Activated CD4-positive, alpha-beta memory T cell treated with anti-CD3 and anti-CD28 coated beads, Interleukin-2, amount 10 ng/mL, durations not matched to agents 7 days and 5 days (primary cell): ENCODE data around the gene NUDT21. TPM values are rescaled to one million over a fixed set of nuclear protein-coding genes. Genes with fewer than 3 reads are reported as not detected.
"Not testable (repeated sequence)": the region's sequence is repeated elsewhere in the genome, so short reads cannot be mapped to it uniquely, and the experiment has no call there.

Source experiments
- CTCF ChIA-PET: fragments of 350-600 bp; sonication (Branson Sonifier 250); formaldehyde crosslinking; loops from one replicate; lab custom pipeline; 2021; ENCODE audit warnings: antibody characterized with exemption, inconsistent platforms; lab: Charles Lee
- POLR2A ChIA-PET: fragments of 350-600 bp; sonication (Branson Sonifier 250); formaldehyde crosslinking; loops from one replicate; lab custom pipeline; 2021; ENCODE audit warnings: antibody characterized with exemption; lab: Charles Lee
- DNase-seq: peaks from one replicate; pipeline ENCODE4 v3.0.0-alpha.2; 2020
- H3K27ac Mint-ChIP-seq: one replicate; pipeline ENCODE4 v1.8.0; 2021; ENCODE audit warnings: mild to moderate bottlenecking, mixed read lengths
- H3K27me3 Mint-ChIP-seq: one replicate; pipeline ENCODE4 v1.8.0; 2021; ENCODE audit warnings: mixed read lengths
- H3K36me3 Mint-ChIP-seq: one replicate; pipeline ENCODE4 v1.8.0; 2021; ENCODE audit warnings: low read depth, mixed read lengths
- H3K4me1 Mint-ChIP-seq: one replicate; pipeline ENCODE4 v1.8.0; 2021; ENCODE audit warnings: mixed read lengths
- H3K4me3 Mint-ChIP-seq: one replicate; pipeline ENCODE4 v1.8.0; 2021; ENCODE audit warnings: mild to moderate bottlenecking, mixed read lengths
- H3K9me3 Mint-ChIP-seq: one replicate; pipeline ENCODE4 v1.8.0; 2021; ENCODE audit warnings: mixed read lengths
- total RNA-seq, 2 experiments: library from RNA; stranded (reverse); gene quantifications; one replicate each; pipeline ENCODE4 v1.2.3, GENCODE V29; 2021

Gene NUDT21
- total RNA-seq, 2 experiments from 2014 or later, result 239 to 241 TPM

- CTCF ChIA-PET, DNase-seq, H3K27ac Mint-ChIP-seq, POLR2A ChIA-PET, H3K4me1 Mint-ChIP-seq, H3K4me3 Mint-ChIP-seq, H3K27me3 Mint-ChIP-seq: not testable (repeated sequence)
- Mint-ChIP-seq H3K36me3 (peaks cover 75% of the 10 kb centered on the region), H3K9me3 (peaks cover 16% of the 10 kb centered on the region)
Observed at GRCh38 chr16:56380778-56381485, 70.2 kb downstream of the NUDT21 start.

Other genes with a start within 250 kb of the NUDT21 start
- 10 to 100 TPM; 48.8 to 51.0 TPM for gene AMFR, start 25.8 kb downstream of the NUDT21 start, total RNA-seq
- 10 to 100 TPM; 36.5 to 39.5 TPM for gene OGFOD1, start 222 bp upstream of the NUDT21 start, total RNA-seq
- gene BBS2, start 68.7 kb upstream of the NUDT21 start, total RNA-seq, result 10 to 100 TPM; 15.6 to 18.4 TPM
- not detected for gene MT4, start 113.7 kb upstream of the NUDT21 start, total RNA-seq
- gene MT3, start 138.2 kb upstream of the NUDT21 start, total RNA-seq, result 1 to 10 TPM; 1.8 to 2.5 TPM
- 10 to 100 TPM; 47.9 to 51.4 TPM for gene MT2A, start 157.3 kb upstream of the NUDT21 start, total RNA-seq
- 10 to 100 TPM; 10.4 to 12.3 TPM for gene MT1E, start 174.4 kb upstream of the NUDT21 start, total RNA-seq
- not detected for gene MT1M, start 181.3 kb upstream of the NUDT21 start, total RNA-seq
- not detected for gene MT1A, start 187.3 kb upstream of the NUDT21 start, total RNA-seq
- gene MT1B, start 200.6 kb upstream of the NUDT21 start, total RNA-seq, result not detected
- gene MT1F, start 206.6 kb upstream of the NUDT21 start, total RNA-seq, result 10 to 100 TPM; 15.8 to 16.4 TPM
- 1 to 10 TPM; 2.2 to 2.9 TPM for gene MT1G, start 216.7 kb upstream of the NUDT21 start, total RNA-seq
- gene MT1H, start 218.5 kb upstream of the NUDT21 start, total RNA-seq, result not detected
- 10 to 100 TPM; 28.4 to 33.1 TPM for gene MT1X, start 231.1 kb upstream of the NUDT21 start, total RNA-seq